OCI-LY7 (cell line): ENCODE results near the gene ATP2C2. TPM values are rescaled to one million over a fixed set of nuclear protein-coding genes. Genes with fewer than 3 reads are reported as not detected.

Experiments used
- BruUV-seq: library from RNA; stranded (reverse); fragments of 400-500 nt; replicated peaks from 2 replicates; lab custom pipeline; 2021; lab: Mats Ljungman, UMichigan
- CTCF ChIA-PET: fragments of 300-600 bp; sonication (Branson Sonifier 250); formaldehyde crosslinking; loops from one replicate; lab custom pipeline; 2022; ENCODE audit warnings: antibody characterized with exemption; ENCODE audit not compliant: unreplicated experiment; lab: Charles Lee
- POLR2A ChIA-PET: fragments of 300-600 bp; sonication (Branson Sonifier 250); formaldehyde crosslinking; loops from one replicate; lab custom pipeline; 2022; ENCODE audit warnings: antibody characterized with exemption; lab: Charles Lee
- DNase-seq: peaks from one replicate; pipeline ENCODE4 v3.0.0-alpha.2; 2015; ENCODE audit warnings: low spot score
- H2AFZ ChIP-seq: fragments of 200-600 bp; sonication (generic), shearing (Covaris generic); 2 replicates; pipeline ENCODE4 v1.6.1; 2014; ENCODE audit warnings: mild to moderate bottlenecking, antibody characterized with exemption, low read length, moderate library complexity
- H3K27ac ChIP-seq: fragments of 200-600 bp; sonication (generic); 2 replicates; pipeline ENCODE4 v1.5.1; 2014; ENCODE audit warnings: mixed run types, low read depth, mild to moderate bottlenecking, moderate library complexity, low read length, inconsistent platforms; ENCODE audit not compliant: poor library complexity, severe bottlenecking
- H3K36me3 ChIP-seq: fragments of 200-600 bp; sonication (generic); 2 replicates; pipeline ENCODE4 v1.6.1; 2014; ENCODE audit warnings: mild to moderate bottlenecking, antibody characterized with exemption, low read length, moderate library complexity, mixed read lengths; ENCODE audit not compliant: insufficient read depth
- H3K4me1 ChIP-seq: fragments of 200-600 bp; sonication (generic); 2 replicates; pipeline ENCODE4 v1.5.1; 2014; ENCODE audit warnings: mild to moderate bottlenecking, low read length; ENCODE audit not compliant: insufficient read depth, poor library complexity, severe bottlenecking
- H3K4me2 ChIP-seq: fragments of 200-600 bp; sonication (generic); 2 replicates; pipeline ENCODE4 v1.6.1; 2014; ENCODE audit warnings: mild to moderate bottlenecking, low read length
- H3K4me3 ChIP-seq: fragments of 200-600 bp; sonication (generic); 2 replicates; pipeline ENCODE4 v1.5.1; 2014; ENCODE audit warnings: mild to moderate bottlenecking, low read depth, low read length; ENCODE audit not compliant: poor library complexity, severe bottlenecking
- H3K79me2 ChIP-seq: fragments of 200-600 bp; sonication (generic); 2 replicates; pipeline ENCODE4 v1.6.1; 2016; ENCODE audit warnings: low read depth, mild to moderate bottlenecking, low read length, moderate library complexity, mixed read lengths; ENCODE audit not compliant: insufficient read depth
- H3K9me2 ChIP-seq: fragments of 200-600 bp; sonication (generic); 2 replicates; pipeline ENCODE4 v1.6.1; 2016; ENCODE audit warnings: mild to moderate bottlenecking, low read length, mixed read lengths; ENCODE audit not compliant: insufficient read depth
- H3K9me3 ChIP-seq: fragments of 200-600 bp; sonication (generic); 2 replicates; pipeline ENCODE4 v1.6.1; 2014; ENCODE audit warnings: mild to moderate bottlenecking, mixed run types, low read length, mixed read lengths
- H4K20me1 ChIP-seq: fragments of 200-600 bp; sonication (generic); 2 replicates; pipeline ENCODE4 v1.6.1; 2014; ENCODE audit warnings: mild to moderate bottlenecking, antibody characterized with exemption, low read length, moderate library complexity, mixed read lengths; ENCODE audit not compliant: insufficient read depth
- EZH2phosphoT487 ChIP-seq: fragments of 200-600 bp; sonication (generic); IDR thresholded peaks from 2 replicates; pipeline ENCODE4 v1.6.1; 2018; ENCODE audit warnings: low read depth, borderline replicate concordance, mild to moderate bottlenecking, mixed run types, antibody characterized with exemption, low read length, moderate library complexity, mixed read lengths
- intact Hi-C: fragments of 100-400 bp; cut with micrococcal nuclease; formaldehyde crosslinking; loops from one replicate; pipeline ENCODE4 v1.10.0; 2022; ENCODE audit not compliant: unreplicated experiment
- total RNA-seq, 2 experiments: library from RNA; depleted of rRNA in 1 of 2; stranded (reverse); fragments of >200 nt in 1 of 2; shearing (Covaris generic) in 1 of 2; gene quantifications; 2 replicates each; pipeline ENCODE4 v1.2.3, GENCODE V29; 2014 to 2022
- TF ChIP-seq, protein P1 (sequence below): fragments of 200-600 bp; sonication (generic); conservative IDR thresholded peaks from 2 replicates; pipeline ENCODE4 v1.5.1; 2014; ENCODE audit warnings: mild to moderate bottlenecking, antibody characterized with exemption, low read length, moderate library complexity, mixed read lengths

ATP2C2 gene
- total RNA-seq, 2 experiments from 2014 or later: 0.66 TPM; not detected in 1

DNA sequence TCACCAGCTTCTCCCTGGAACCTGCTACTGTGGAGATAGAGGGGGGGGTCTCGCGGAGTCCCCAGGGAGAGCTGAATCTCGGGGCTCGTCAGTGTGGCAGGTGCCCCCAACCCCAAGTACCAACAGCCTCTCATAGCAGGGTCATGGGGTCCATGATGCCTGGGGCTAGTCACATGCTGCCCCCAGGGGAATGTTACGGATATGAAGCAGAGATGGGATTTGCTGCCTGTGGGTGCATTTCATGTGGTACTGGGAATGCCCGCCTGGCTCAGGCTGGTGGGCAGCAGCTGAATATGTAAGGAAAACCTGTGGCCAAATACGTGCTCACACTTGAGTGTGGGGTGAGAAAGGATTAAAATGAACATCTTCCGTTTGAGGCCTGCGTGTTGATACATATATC, 86.7 kb downstream of the ATP2C2 start:
- TF ChIP-seq, protein P1, sequence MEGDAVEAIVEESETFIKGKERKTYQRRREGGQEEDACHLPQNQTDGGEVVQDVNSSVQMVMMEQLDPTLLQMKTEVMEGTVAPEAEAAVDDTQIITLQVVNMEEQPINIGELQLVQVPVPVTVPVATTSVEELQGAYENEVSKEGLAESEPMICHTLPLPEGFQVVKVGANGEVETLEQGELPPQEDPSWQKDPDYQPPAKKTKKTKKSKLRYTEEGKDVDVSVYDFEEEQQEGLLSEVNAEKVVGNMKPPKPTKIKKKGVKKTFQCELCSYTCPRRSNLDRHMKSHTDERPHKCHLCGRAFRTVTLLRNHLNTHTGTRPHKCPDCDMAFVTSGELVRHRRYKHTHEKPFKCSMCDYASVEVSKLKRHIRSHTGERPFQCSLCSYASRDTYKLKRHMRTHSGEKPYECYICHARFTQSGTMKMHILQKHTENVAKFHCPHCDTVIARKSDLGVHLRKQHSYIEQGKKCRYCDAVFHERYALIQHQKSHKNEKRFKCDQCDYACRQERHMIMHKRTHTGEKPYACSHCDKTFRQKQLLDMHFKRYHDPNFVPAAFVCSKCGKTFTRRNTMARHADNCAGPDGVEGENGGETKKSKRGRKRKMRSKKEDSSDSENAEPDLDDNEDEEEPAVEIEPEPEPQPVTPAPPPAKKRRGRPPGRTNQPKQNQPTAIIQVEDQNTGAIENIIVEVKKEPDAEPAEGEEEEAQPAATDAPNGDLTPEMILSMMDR: no peak
- no TSS peak for BruUV-seq
- H3K9me3 ChIP-seq: no peaks in the 10 kb centered on the region
- H2AFZ ChIP-seq: no peak overlapping the region
- H3K79me2 ChIP-seq: no peaks in the 10 kb centered on the region
- DNase-seq: no peak
- no peaks in the 10 kb centered on the region for H4K20me1 ChIP-seq
- ChIA-PET POLR2A (no interaction called here), CTCF (no interaction called here)
- intact Hi-C loops: no loop called here
- no peaks in the 10 kb centered on the region for H3K36me3 ChIP-seq
- H3K27ac ChIP-seq: no peak overlapping the region
- no peak overlapping the region for H3K4me2 ChIP-seq
- no peak overlapping the region for H3K4me3 ChIP-seq
- H3K9me2 ChIP-seq: no peaks in the 10 kb centered on the region
- no peaks in the 10 kb centered on the region for H3K4me1 ChIP-seq

DNA sequence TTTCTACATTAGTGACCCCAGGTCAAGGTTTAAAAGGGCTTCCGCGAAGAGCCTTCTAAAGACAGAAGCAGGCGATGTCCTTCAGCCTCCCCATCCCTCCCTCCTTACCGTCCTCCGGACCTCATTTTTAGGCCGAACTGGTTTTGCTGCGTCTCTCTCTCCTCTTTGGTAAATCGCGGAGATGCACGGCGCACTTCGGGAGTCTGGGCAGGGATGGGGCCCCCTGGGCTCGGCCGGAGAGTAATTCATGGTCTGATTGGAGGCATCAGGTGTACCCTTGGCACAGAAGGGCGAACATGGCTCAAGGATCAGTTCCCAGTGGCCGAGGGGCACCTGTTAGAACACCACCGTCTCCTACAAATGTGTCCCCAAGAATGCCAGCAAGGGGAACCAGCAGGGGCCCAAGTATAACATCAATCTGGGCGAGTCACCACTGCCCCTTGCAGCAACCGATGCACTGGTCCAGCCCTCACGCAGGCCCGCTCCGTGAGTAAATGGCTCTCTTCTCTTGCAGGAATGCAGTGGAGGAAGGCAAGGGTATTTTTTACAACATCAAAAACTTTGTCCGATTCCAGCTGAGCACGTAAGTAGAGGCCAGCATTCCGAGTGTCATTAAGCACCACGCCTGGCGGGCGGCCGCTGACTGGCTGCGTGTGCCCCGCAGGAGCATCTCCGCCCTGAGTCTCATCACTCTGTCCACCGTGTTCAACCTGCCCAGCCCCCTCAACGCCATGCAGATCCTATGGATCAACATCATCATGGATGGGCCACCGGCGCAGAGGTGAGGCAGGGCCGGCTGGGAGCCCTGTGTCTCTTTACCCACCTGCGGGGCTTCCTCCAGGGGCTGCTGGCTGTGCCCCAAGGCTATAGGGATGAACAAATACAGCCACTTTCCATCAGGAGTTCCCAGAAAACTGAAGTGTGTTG, 90.5 kb downstream of the ATP2C2 start:
- no peak for TF ChIP-seq EZH2phosphoT487
- TF ChIP-seq, protein P1: no peak
- ChIA-PET CTCF (no interaction called here), POLR2A (no interaction called here)
- no peaks in the 10 kb centered on the region for H3K9me2 ChIP-seq
- H3K27ac ChIP-seq: no peak overlapping the region
- no peak overlapping the region for H2AFZ ChIP-seq
- no TSS peak for BruUV-seq
- H3K4me1 ChIP-seq: no peaks in the 10 kb centered on the region
- intact Hi-C loops: no loop called here
- no peaks in the 10 kb centered on the region for H3K79me2 ChIP-seq
- H3K4me3 ChIP-seq: no peak overlapping the region
- H3K4me2 ChIP-seq: no peak overlapping the region
- no peaks in the 10 kb centered on the region for H3K9me3 ChIP-seq
- DNase-seq: no peak
- no peaks in the 10 kb centered on the region for H4K20me1 ChIP-seq
- no peaks in the 10 kb centered on the region for H3K36me3 ChIP-seq

DNA sequence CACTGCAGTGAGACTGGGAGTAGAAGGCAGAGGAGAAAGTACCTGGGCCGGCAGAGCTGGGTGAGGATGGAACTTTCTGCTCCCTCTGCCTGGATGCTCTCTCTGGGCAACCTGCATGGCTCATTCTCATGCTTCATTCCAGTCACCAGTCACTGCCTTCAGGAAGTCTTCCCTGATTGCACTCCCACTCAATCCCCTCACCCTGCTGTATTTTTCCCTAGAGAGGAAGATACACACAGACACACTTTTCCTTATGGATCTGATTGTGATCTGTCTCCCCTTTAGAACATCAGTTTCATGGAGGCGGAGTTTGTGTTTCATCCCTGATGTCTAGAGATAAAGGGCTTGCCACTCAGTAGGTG, 91.2 kb downstream of the ATP2C2 start:
- no peaks in the 10 kb centered on the region for H3K4me1 ChIP-seq
- ChIA-PET POLR2A (no interaction called here), CTCF (no interaction called here)
- no peaks in the 10 kb centered on the region for H3K9me3 ChIP-seq
- H3K4me2 ChIP-seq: no peak overlapping the region
- H3K4me3 ChIP-seq: no peak overlapping the region
- TF ChIP-seq, protein P1: no peak
- TF ChIP-seq EZH2phosphoT487: no peak
- no peak overlapping the region for H3K27ac ChIP-seq
- no peaks in the 10 kb centered on the region for H3K79me2 ChIP-seq
- intact Hi-C loops: no loop called here
- no peaks in the 10 kb centered on the region for H4K20me1 ChIP-seq
- no peaks in the 10 kb centered on the region for H3K9me2 ChIP-seq
- no peaks in the 10 kb centered on the region for H3K36me3 ChIP-seq
- BruUV-seq: no TSS peak
- H2AFZ ChIP-seq: no peak overlapping the region
- DNase-seq: no peak
